ENCODE results near the gene MAIP1. TPM values are rescaled to one million over a fixed set of nuclear protein-coding genes. Genes with fewer than 3 reads are reported as not detected.

MAIP1 gene
- total and polyA plus RNA-seq, 2 donors (not counting 1 experiment from before 2014, with no cell fraction given) = 14.5 to 24.8 TPM

- Histone ChIP-seq H4K20me1 (ENCODE audit: control insufficient read depth, extremely low read depth, insufficient read depth, low read length) (no peaks in the 10 kb centered on the region), H3K4me2 (ENCODE audit: extremely low read depth, insufficient read depth, low read length) (no peak overlapping the region), H3K27ac (ENCODE audit: insufficient read depth, low read length) (no peak overlapping the region), H3K9me3 (ENCODE audit: control insufficient read depth, insufficient read depth, low read depth, low read length) (no peaks in the 10 kb centered on the region), H3K4me3 (replicated peaks in 1 of 4; ENCODE audit: control extremely low read depth in 1 of 4, insufficient read depth in 1 of 4, low read depth in 3 of 4, low read length in 4 of 4) (no peak overlapping the region), H3K4me1 (ENCODE audit: control insufficient read depth, extremely low read depth, insufficient read depth, low read length) (no peaks in the 10 kb centered on the region), H3K79me2 (ENCODE audit: control insufficient read depth, insufficient read depth, low read length) (no peaks in the 10 kb centered on the region), H3K27me3 (ENCODE audit: control insufficient read depth, insufficient read depth, low read length) (no peaks in the 10 kb centered on the region), H3K9ac (ENCODE audit: insufficient read depth, low read length) (no peak overlapping the region), H2AFZ (ENCODE audit: low read length) (no peak overlapping the region), H3K36me3 (ENCODE audit: control insufficient read depth, insufficient read depth, low read length) (no peaks in the 10 kb centered on the region)
- TF ChIP-seq EZH2 (IDR thresholded peaks at IDR 0.05; ENCODE audit: low read length, missing control alignments) = no peak
- TF ChIP-seq CTCF (conservative IDR thresholded peaks at IDR 0.05 in 1 of 2, IDR thresholded peaks at IDR 0.05 in 1 of 2; ENCODE audit: low read depth in 1 of 2, low read length in 2 of 2) = no peak
- DNase-seq (ENCODE audit: low read depth in 2 of 2) = no peak
Measured at GRCh38 chr2:200012401-200012800, 57.0 kb downstream of the MAIP1 start.

Other genes starting within 250 kb of the MAIP1 start
- 2.3 and 3.6 TPM in 2 replicates for gene FTCDNL1, start 104.4 kb upstream of the MAIP1 start, total RNA-seq
- 0.64 and 1.0 TPM in 2 replicates for gene FTCDNL1, start 104.4 kb upstream of the MAIP1 start, polyA plus RNA-seq
- gene C2orf69, start 44.3 kb upstream of the MAIP1 start, total RNA-seq = 10.5 and 13.2 TPM in 2 replicates
- 9.6 and 10.3 TPM in 2 replicates for gene C2orf69, start 44.3 kb upstream of the MAIP1 start, polyA plus RNA-seq
- 7.4 and 10.1 TPM in 2 replicates for gene TYW5, start 91 bp upstream of the MAIP1 start, total RNA-seq
- gene TYW5, start 91 bp upstream of the MAIP1 start, polyA plus RNA-seq = 5.3 and 5.8 TPM in 2 replicates

Measured in fibroblast of lung (primary cell).